HK-2 (cell line): Measurements from ENCODE around the gene PCNP.
"Not testable (repeated sequence)": the region's sequence is repeated elsewhere in the genome, so short reads cannot be mapped to it uniquely, and the experiment has no call there.

Experiments
- DNase-seq: peaks from one replicate; pipeline ENCODE4 v3.0.0-alpha.2; 2018; ENCODE audit not compliant: unreplicated experiment

Gene PCNP

GRCh38 chr3:101567528-101568317 lies 6.3 kb upstream of the PCNP start:
- no peak for DNase-seq

- no peak for DNase-seq
Measured at GRCh38 chr3:101571028-101571895, 2.7 kb upstream of the PCNP start.

GRCh38 chr3:101574388-101575112 lies 570 bp downstream of the PCNP start:
- DNase-seq: peak; percentile 71

- no peak for DNase-seq
Measured at GRCh38 chr3:101577286-101577685, 3.3 kb downstream of the PCNP start.

- DNase-seq: no peak
Measured at GRCh38 chr3:101588616-101589015, 14.6 kb downstream of the PCNP start.

- no peak for DNase-seq
Measured at GRCh38 chr3:101591071-101591470, 17.1 kb downstream of the PCNP start.

GRCh38 chr3:101602731-101603130 lies 28.8 kb downstream of the PCNP start:
- DNase-seq: no peak

- DNase-seq: no peak
Measured at GRCh38 chr3:101603184-101603583, 29.2 kb downstream of the PCNP start.

GRCh38 chr3:101605398-101605797 lies 31.4 kb downstream of the PCNP start:
- DNase-seq: not testable (repeated sequence)

GRCh38 chr3:101611023-101611422 lies 37.0 kb downstream of the PCNP start:
- no peak for DNase-seq

GRCh38 chr3:101613014-101613413 lies 39.0 kb downstream of the PCNP start:
- not testable (repeated sequence) for DNase-seq

- DNase-seq: no peak
Measured at GRCh38 chr3:101615525-101615924, 41.5 kb downstream of the PCNP start.

GRCh38 chr3:101617478-101617877 lies 43.5 kb downstream of the PCNP start:
- DNase-seq: no peak

GRCh38 chr3:101618726-101619125 lies 44.7 kb downstream of the PCNP start:
- DNase-seq: no peak

- DNase-seq: no peak
Measured at GRCh38 chr3:101619734-101620133, 45.8 kb downstream of the PCNP start.

GRCh38 chr3:101623656-101624055 lies 49.7 kb downstream of the PCNP start:
- no peak for DNase-seq

- no peak for DNase-seq
Measured at GRCh38 chr3:101624857-101625256, 50.9 kb downstream of the PCNP start.

- no peak for DNase-seq
Measured at GRCh38 chr3:101625879-101626278, 51.9 kb downstream of the PCNP start.

GRCh38 chr3:101629219-101629618 lies 55.2 kb downstream of the PCNP start:
- no peak for DNase-seq

- DNase-seq: no peak
Measured at GRCh38 chr3:101631098-101631796, 57.3 kb downstream of the PCNP start.

- not testable (repeated sequence) for DNase-seq
Measured at GRCh38 chr3:101631959-101632358, 58.0 kb downstream of the PCNP start.

- no peak for DNase-seq
Measured at GRCh38 chr3:101632586-101632985, 58.6 kb downstream of the PCNP start.
